PFSK-1 (cell line): ENCODE results near the gene CTNNA1.

Experiments
- POLR2AphosphoS5 ChIP-seq: IDR thresholded peaks from 2 replicates; pipeline ENCODE4 v1.6.1; 2012; ENCODE audit warnings: low read depth, mild to moderate bottlenecking, control low read depth, low read length, moderate library complexity
- TAF1 ChIP-seq: IDR thresholded peaks from 2 replicates; pipeline ENCODE4 v1.6.1; 2012; ENCODE audit warnings: low read length, control low read depth, borderline replicate concordance; ENCODE audit not compliant: insufficient read depth

GRCh38 chr5:138936968-138937345, 183.7 kb downstream of the CTNNA1 start:
- TF ChIP-seq POLR2AphosphoS5 (no peak; the same call in 1 of the 2 replicates), TAF1 (no peak)
